OCI-LY1 (cell line): ENCODE measurements around the gene GOSR2.

Source experiments
- CTCF ChIP-seq: fragments of 200-600 bp; sonication (generic), shearing (Covaris generic); IDR thresholded peaks from 2 replicates; pipeline ENCODE4 v1.5.1; 2017; ENCODE audit warnings: mild to moderate bottlenecking, antibody characterized with exemption, low read length, moderate library complexity, mixed read lengths
- EZH2 ChIP-seq: fragments of 200-600 bp; sonication (generic), shearing (Covaris generic); IDR thresholded peaks from 2 replicates; pipeline ENCODE4 v1.8.0; 2017; ENCODE audit warnings: borderline replicate concordance, mixed run types, mild to moderate bottlenecking, antibody characterized with exemption, low read length, moderate library complexity, mixed read lengths

- TF ChIP-seq EZH2 (no peak), CTCF (no peak)
Measured at GRCh38 chr17:46974086-46974485, 51.1 kb downstream of the GOSR2 start.
